Measurements from ENCODE around the gene BCAR1.
"Not testable (repeated sequence)": the region's sequence is repeated elsewhere in the genome, so short reads cannot be mapped to it uniquely, and the experiment has no call there.

The BCAR1 gene, protein sequence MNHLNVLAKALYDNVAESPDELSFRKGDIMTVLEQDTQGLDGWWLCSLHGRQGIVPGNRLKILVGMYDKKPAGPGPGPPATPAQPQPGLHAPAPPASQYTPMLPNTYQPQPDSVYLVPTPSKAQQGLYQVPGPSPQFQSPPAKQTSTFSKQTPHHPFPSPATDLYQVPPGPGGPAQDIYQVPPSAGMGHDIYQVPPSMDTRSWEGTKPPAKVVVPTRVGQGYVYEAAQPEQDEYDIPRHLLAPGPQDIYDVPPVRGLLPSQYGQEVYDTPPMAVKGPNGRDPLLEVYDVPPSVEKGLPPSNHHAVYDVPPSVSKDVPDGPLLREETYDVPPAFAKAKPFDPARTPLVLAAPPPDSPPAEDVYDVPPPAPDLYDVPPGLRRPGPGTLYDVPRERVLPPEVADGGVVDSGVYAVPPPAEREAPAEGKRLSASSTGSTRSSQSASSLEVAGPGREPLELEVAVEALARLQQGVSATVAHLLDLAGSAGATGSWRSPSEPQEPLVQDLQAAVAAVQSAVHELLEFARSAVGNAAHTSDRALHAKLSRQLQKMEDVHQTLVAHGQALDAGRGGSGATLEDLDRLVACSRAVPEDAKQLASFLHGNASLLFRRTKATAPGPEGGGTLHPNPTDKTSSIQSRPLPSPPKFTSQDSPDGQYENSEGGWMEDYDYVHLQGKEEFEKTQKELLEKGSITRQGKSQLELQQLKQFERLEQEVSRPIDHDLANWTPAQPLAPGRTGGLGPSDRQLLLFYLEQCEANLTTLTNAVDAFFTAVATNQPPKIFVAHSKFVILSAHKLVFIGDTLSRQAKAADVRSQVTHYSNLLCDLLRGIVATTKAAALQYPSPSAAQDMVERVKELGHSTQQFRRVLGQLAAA

DNA sequence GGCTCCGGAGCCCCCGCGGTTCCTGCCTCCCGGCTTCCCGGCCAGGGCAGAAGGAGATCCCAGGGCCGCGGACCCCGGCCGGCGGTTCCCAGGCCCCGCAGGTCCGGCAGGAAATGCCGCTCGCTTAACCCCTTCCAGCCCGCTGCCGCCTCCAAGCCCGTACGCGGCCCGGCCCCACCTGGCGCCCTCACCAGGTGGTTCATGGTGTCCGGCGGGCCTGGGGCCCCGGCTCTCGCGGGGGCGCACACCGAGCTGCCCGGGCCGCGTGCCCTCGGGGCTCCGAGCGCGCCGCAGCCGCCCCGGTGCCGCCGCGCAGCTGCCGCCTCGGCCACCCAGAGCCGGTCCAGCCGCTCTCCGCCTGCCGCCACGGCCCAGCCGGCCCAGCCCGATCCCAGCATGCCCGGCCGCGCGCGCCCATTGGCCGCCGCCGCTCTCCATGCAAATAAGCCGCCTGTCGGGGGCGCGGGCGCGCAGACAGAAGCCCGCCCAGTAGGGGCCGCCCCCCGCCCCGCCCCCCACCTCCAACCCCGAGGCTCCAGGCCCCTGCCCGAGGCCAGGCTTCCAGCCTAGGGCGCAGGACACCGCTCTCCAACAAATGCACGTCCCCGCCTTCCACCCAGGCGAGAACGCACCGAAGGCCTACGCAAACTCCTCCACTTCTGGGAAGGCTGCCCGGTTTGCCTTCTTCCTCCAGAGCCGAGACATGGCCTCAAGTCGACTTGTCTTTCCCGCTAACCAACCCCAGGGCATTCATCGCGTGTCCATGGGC is at the start of gene BCAR1:
TSS of gene BCAR1 (minus strand) at position 345 of the 769 bp plus-strand sequence. CDS start at position 203, 142 bp downstream.
- no peak for DNase-seq (ENCODE audit: low read depth)

DNA sequence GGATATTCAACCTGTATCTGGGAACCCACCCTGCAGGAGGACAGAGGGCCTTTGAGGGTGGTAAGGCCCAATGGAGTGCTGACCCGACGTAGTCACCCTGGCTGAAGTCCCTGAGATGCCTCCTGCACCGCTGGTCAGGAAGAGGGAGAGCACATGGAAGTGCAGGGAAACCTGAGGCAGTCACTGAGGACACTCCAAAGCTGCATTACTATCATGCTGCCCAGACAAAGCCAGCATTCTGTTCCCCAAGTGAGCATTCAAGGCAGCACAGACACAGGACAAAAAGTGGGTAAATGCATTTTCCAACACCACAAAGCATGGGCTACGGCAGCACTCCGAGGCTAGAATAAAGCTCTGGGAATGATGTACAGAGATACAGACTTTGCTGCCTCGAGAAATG is 46.8 kb upstream of the BCAR1 start:
- no peak for DNase-seq (ENCODE audit: low read depth)

DNA sequence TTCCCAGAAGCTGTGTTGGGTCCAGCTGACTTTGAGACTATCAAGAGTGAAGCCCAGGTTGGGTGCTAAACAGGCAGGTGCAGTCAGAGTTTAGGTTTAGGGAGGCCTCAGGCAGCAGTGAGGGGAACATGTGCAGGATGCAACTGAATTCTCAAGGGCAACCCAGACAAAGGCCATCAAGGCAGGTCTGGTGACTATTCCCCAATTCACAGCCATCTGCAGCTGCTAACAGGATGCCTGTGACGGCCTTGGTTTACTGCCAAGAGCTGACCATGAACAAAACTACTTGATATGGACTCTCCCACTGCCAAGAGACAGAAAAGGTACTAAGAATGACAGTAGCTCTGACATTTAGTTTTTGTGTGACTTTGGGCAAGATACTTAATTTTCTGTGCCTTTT is 45.2 kb upstream of the BCAR1 start:
- DNase-seq (ENCODE audit: low read depth): no peak

DNA sequence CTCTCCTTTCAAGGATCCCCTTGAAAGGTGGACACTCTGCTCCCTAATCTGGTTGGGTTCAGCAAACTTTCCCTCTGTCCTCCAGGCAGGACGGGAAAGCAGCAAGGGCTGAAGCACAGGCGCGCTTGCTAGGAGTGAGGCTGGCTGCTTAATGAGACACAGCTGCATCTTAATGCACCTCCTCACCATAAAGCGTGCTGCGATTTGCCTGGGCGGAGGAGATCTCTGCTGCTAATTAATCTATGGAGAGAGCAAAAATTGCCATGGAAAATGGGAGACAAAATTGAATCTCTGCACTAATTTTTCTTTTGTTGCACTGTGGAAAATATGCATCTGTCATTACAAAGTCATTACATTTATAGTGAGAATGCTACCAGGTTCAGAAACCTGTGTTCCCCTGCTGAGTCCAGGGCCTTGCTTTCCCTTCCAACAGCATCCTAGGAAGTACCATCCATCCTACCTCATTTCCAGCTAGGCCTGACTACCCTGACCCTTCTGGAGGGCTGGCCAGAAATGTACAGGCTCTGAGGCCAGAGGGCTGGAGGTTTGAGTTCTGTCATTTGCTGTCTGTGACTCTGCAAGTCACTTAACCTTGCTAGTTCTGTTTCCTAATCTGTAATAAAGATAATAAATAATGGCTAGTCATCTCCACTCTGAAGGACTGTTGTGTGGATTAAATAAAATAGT is 43.5 kb upstream of the BCAR1 start:
- no peak for DNase-seq (ENCODE audit: low read depth)

DNA sequence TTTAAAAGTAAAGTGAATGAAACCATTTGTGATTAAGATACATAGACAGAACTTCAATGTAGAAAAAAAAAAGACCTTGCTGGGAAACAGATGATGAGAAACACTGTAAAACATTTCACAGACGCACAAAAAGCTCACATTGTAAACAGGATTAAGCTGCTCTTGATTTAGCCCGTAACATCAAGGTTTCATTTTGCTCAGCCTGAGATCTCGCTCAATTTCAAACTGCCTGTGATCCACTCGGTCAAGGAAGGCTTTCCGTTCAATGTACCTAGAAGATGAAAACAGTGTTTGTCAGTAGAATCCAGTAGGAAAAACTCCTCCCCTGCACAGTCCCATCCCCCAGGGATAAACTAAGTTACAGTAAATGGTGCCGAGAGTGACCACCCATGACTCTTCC is 42.3 kb upstream of the BCAR1 start:
- DNase-seq (ENCODE audit: low read depth): no peak

DNA sequence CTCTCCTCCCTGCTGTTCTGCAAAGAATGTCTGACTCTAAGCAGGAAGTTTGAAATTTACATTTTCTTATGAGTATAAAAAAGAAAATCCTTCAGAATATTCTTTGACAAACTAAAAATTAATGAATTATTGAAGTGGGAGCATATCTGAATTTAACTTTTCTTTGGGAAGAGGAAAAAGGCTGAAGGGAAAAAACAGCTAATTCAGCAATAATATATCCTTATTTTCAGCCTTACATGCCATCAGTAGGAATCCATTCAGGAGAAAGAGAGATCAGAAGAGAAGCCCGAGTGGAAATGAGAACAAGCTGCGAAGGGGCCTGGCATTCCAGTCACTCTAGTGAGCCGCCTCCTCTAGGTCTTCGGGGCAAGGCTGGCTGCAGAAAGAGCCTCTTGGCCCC is 41.7 kb upstream of the BCAR1 start:
- no peak for DNase-seq (ENCODE audit: low read depth)

DNA sequence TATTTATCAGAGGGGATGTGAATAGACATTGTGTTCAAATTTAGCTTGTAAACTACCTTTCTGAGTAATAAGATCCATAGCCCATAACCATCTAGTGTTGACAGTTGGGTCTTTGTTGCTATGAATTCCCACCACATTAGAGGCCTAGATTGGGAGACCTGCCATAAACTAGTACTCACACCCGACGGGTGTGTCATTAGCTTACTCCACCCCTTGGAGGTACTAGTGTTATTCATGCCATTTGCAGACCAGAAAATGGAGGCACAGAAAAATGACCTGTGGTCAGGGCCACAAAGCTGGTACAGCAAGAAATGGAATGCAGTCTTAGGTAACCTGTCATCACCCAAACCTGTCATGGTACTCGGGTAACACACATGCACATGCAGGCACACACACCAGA is 41.3 kb upstream of the BCAR1 start:
- DNase-seq (ENCODE audit: low read depth): no peak

DNA sequence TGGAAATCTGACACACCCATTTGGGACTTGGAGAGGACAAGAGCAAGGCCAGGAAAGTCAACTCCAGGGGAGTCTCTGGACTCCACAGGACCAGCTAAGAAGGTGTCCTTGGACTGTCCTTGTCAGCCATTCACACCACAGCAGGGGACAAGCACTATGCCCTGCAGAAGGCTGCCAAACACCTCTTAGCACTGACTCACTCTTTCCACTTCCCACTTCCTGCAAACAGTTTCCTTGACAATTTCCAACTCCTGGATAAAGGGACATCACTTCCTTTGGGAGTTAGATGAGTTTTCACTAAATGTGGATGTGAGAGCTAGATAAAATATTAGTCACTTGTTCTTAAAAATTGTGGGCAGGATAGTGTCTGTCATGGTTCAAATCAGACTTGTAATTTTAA is 37.8 kb upstream of the BCAR1 start:
- DNase-seq (ENCODE audit: low read depth): no peak

DNA sequence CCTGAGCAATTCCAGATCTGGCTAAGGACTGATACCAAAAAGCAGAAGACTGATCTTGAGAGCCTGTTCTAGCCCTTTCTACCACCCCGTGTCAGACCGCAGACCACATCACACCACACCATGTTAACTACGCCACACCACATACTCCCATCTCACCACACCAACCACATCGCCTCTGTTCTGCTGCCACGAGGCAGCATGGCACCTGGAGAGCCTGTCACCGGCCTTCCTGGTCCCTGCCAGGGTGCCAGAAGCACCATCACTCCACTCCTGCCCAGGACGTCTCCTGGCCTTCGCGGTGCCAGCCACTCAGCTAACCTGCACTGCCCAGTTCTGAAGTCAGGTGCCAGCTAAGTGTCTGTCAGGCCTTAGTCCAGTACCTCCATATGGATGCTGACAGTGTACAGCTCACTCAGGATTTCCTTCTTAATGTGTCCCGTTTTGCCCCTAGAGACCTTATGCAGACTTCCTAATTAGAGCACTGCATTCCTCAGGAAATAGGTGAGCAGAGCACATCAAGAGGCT is 37.2 kb upstream of the BCAR1 start:
- DNase-seq (ENCODE audit: low read depth): peak; percentile 16

DNA sequence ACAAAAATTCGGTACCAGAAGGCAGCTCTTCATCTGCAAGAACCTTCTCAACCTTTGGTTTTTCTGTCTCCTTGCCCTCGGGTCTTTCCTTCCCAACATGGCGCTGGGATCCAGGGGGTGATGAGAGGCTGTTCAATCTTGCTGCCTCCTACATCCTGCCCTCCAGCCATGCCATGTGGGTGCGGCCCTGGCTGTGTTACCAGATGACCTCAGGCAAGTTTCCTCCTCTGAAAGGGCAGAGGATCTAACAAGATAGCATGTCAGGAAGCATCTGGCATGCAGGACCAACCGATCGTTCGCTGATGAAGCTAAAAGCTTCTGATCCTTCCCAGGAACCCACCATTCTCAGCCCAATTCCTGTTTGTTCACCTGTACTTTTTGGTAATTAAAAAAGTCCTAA is 36.8 kb upstream of the BCAR1 start:
- no peak for DNase-seq (ENCODE audit: low read depth)

DNA sequence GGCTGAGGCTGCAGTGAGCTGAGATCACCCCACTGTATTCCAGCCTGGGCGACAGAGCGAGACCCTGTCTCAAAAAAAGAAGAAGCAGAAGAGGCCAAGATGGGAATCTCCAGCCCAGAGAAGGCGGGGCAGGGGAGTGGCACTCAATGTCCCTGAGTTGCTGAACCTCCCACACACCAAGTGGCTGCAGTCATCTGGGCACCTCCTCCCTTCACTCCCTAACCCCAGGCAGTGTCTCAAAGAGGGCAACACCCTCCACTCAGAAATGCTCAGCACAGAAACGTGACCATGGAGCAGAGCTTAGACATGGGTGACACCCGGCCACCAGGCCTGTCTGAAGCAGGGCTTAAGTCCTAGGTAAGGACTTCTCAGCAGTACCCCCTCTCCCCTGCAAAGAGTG is 36.3 kb upstream of the BCAR1 start:
- DNase-seq (ENCODE audit: low read depth): no peak

DNA sequence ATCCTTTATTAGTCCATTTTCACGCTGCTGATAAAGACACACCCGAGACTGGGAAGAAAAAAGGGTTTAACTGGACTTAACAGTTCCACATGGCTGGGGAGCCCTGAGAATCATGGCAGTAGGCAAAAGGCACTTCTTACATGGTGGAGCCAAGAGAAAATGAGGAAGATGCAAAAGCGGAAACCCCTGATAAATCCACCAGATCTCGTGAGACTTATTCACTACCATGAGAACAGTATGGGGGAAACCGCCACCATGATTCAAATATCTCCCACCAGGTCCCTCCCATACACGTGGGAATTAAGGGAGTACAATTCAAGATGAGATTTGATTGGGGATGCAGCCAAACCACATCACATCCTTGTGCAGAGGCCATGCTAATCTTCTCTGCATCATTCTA is 35.0 kb upstream of the BCAR1 start:
- no peak for DNase-seq (ENCODE audit: low read depth)

DNA sequence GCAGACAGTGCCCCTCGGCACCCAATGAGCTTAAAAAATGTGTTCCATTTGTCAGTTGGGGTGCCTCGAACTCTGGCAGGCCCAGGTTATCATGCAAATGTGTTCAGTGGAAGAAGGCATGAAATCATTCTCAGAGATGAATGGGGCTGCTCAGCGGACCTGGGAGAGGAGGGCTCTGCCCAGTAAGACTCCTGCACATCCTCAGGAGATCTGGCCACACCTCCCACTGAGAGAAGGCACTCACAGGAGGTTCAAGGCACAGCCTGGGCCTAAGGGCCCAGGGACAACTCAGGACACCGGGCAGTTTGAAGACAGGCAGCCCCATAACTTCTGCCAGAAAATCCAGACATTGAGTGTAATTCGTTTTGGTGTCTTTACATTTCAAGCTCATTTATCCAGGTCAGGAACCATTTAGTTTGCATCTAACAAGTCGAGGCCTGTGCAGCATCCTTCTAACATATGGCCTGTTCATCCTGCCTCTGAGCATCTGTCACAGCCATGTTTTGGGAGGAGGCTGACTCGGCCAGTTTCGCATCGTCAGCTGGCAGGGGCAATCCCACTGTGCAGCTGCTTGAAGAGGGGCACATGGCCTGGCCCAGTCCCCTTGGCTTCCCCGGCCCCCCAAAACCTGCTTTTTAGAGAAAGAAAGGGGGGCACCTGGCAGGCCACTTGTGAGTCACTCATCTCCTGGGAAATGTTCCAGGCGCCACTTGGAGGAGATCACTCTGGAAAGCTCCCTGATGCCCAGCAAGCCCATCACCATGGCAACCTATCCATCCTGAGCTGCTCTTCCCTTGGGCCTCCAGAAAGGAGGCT is 31.2 kb upstream of the BCAR1 start:
- no peak for DNase-seq (ENCODE audit: low read depth)

DNA sequence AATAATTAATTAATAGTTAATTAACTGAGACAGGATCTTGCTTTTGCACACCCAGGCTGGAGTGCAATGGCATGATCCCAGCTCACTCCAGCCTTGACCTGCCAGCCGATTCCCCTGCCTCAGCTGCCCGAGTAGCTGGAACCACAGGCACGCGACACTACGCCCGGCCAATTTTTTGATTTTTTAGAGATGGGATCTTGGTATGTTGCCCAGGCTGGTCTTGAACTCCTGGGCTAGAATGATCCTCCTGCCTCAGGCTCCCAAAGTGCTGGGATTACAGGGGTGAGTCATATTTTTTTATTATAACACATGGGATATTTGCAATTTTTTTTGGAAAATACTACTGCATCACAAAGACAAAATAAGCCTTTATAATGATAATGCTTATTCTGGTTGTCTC is 30.4 kb upstream of the BCAR1 start:
- DNase-seq (ENCODE audit: low read depth): no peak

DNA sequence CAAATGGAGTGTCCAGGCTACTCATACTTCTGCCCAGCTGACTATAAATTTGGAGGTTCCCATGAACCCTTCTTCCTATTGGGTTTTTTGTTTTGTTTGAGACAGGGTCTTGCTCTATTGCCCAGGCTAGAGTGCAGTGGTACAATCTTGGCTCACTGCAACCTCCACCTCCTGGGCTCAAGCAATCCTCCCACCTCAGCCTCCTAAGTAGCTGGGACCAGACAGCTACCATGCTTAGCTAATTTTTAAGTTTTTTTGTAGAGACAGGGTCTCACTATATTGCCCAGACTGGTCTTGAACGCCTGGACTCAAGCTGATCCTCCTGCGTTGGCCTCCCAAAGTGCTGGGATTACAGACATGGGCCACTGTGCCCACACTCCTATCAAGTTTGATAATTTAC is 29.6 kb upstream of the BCAR1 start:
- not testable (repeated sequence) for DNase-seq (ENCODE audit: low read depth)

DNA sequence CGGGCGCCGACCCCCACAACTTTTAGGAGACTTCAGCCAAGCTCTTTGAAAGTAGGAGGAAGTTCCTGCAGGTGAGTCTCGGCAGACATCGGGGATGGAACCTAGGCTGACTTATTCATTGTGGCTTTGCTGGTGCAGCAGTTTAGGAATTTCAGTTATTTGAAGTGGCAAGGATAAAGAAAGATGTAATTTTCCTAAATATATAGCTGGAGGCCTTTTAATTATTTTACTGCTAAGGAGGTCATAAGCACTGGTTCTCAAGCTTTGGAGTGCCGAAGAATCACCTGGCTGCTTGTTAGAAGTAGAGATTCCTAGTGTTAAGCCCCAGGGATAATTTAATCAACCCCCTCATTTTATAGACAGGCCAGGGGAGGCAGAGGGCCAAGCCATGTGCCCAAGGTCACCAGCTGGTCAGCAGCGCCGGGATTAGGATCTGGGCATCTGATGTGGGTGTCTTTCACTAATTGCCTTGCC is 28.9 kb upstream of the BCAR1 start:
- no peak for DNase-seq (ENCODE audit: low read depth)

DNA sequence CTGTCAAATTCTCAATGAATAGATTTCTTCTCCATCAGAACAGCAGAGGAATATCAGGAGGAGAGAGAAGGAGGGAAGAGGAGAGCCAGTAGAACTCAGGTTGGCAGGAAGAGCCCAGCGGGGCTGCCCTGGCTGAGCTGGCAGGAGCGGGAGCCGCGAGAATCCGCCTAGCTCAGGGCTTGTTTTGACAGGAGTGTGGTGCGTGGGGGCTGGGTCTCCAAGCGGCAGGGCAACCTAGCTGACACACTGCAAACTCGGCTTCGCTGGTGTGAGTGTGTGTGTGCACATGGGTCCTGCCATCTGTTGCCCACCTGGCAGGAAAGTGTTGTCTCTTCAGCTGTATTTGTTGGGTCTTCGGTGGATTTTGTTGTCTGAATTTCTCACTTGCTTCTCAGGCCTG is 27.9 kb upstream of the BCAR1 start:
- no peak for DNase-seq (ENCODE audit: low read depth)

DNA sequence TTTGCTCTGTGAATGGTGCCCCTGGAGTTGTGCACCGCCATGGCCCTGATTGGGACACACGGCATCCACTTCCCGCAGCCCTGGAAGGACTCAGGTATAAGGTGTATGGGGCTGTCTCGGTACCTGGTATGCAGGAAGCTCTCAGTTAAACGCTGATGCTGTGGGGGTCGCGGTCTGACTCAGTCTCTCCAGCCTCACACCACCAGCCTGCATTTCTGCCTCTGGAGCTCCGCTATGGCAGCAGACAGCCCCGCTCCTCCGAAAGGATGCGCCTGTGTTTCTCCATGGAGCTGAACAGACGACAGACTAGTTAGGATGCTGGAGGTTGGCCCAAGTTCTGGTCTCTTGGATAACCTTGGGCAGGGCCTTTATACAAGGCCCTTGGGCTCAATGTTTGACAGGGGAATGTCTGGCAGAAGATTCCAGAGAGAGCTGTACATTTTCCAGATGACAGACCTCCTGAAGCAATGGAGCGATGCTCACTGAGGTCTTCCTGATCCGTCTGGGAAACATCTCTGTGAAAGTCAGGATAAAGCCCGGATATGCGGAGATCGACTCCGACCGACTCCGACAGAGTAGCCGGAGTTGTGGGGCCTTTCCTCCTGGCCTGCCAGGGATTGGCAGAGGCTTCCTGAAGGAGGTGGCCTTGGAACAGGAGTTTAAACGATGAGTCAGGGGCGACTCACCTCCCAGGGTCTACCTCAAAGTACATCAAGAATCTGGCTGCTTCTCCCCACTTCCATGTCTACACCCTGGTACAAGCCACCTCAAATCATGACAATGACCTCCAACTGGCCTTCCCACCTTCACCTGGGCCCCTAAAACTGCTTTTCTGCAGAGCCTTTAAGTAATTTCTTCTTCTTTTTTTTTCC is 21.9 kb upstream of the BCAR1 start:
- no peak for DNase-seq (ENCODE audit: low read depth)

DNA sequence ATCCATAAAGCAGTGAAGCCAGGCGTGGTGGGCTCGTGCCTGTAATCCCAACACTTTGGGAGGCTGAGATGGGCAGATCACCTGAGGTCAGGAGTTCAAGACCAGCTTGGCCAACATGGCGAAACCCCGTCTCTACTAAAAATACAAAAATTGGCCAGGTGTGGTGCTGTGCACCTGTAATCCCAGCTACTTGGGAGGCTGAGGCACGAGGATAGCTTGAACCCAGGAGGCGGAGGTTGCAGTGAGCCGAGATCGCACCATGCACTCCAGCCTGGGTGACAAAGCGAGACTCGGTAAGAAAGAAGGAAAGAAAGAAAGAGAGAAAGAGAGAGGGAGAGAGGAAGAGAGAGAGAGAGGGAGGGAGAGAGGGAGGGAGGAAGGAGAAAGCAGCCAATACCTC is 21.2 kb upstream of the BCAR1 start:
- DNase-seq (ENCODE audit: low read depth): not testable (repeated sequence)

DNA sequence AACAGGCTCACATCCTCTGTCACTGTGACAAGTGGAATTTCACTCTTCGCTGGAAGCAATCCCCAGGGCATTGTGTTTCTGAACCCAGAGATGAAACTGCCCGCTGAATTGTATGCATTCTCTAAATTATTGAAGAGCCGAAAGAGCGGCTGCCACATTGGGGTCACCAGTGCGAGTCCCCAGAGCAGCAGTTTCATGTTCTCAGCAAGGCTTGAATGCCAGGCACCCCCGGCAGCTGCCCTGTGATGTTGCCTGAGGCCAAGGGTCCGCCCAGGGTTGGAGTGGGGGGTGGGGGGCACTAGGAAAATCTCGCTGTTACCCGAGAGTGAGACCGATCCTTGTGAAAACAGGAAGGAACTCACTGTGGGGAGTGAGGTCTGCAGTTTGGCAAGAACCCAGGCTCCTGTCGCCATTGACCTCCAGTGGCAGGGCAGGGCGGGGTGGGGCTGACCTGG is 20.7 kb upstream of the BCAR1 start:
- no peak for DNase-seq (ENCODE audit: low read depth)
